K562 (cell line): ENCODE data around the gene TMEM150A. TPM values are rescaled to one million over a fixed set of nuclear protein-coding genes. Genes with fewer than 3 reads are reported as not detected.

ENCODE experiments used
- ATAC-seq: fragments of 200-7000 bp; cut with Tn5 transposase; 3 replicates; pipeline ENCODE4 v1.9.1; 2020; ENCODE audit warnings: moderate library complexity
- BruUV-seq: library from RNA; stranded (reverse); fragments of 400-500 nt; replicated peaks from 2 replicates; lab custom pipeline; 2021; lab: Mats Ljungman, UMichigan
- CTCF ChIA-PET: fragments of 300-600 bp; formaldehyde crosslinking; extraction: SDS; loops from one replicate; lab custom pipeline; 2021; ENCODE audit warnings: low intra/inter-chr PET ratio; lab: Yijun Ruan, JAX
- POLR2A ChIA-PET: fragments of 300-600, 350-650 bp; sonication (Branson Sonifier 250); formaldehyde crosslinking; extraction: SDS; loops from one replicate; lab custom pipeline; 2021; ENCODE audit warnings: antibody characterized with exemption, inconsistent platforms; lab: Yijun Ruan, JAX
- DNase-seq, 4 experiments: peaks; one replicate each; pipeline versions ENCODE4 v3.0.0 to v3.0.0-alpha.2; 2011 to 2018; ENCODE audit warnings: low spot score in 3 of 4, mixed read lengths in 3 of 4; ENCODE audit errors: extremely low read depth in 1 of 4
- FAIRE-seq: peaks from 2 replicates; lab custom pipeline; 2011; peaks lifted over from hg19 to GRCh38; lab: Jason Lieb, UNC
- H2AFZ ChIP-seq: 2 replicates; pipeline ENCODE4 v1.6.0; 2011; ENCODE audit warnings: low read depth, low read length, control low read depth, inconsistent platforms
- H3K27ac ChIP-seq: fragments of 200-600 bp; 3 replicates; pipeline ENCODE4 v1.8.0; 2011; ENCODE audit warnings: low read depth, mild to moderate bottlenecking, control low read depth, inconsistent platforms, low read length, moderate library complexity, mixed read lengths; ENCODE audit errors: extremely low read depth
- H3K27me3 ChIP-seq, 2 experiments: fragments of 300-600 bp in 1 of 2; 2 replicates in 1 of 2; 3 replicates in 1 of 2; pipeline versions ENCODE4 v1.6.0 to v1.8.0; 2011; ENCODE audit warnings: inconsistent platforms in 2 of 2, low read length in 2 of 2, mild to moderate bottlenecking in 1 of 2, mixed read lengths in 1 of 2, moderate library complexity in 1 of 2; ENCODE audit not compliant: control insufficient read depth in 2 of 2, insufficient read depth in 2 of 2
- H3K36me3 ChIP-seq: fragments of 300-600 bp; 3 replicates; pipeline ENCODE4 v1.8.0; 2011; ENCODE audit warnings: mild to moderate bottlenecking, low read length, inconsistent platforms; ENCODE audit not compliant: control insufficient read depth, insufficient read depth
- H3K4me1 ChIP-seq, 2 experiments: fragments of 200-600 bp in 1 of 2; replicated peaks in 1 of 2; 2 replicates in 1 of 2; 3 replicates in 1 of 2; pipeline versions ENCODE4 v1.5.1 to v1.8.0; 2011; ENCODE audit warnings: inconsistent platforms in 2 of 2, low read length in 2 of 2, mild to moderate bottlenecking in 1 of 2, mixed read lengths in 1 of 2, moderate library complexity in 1 of 2; ENCODE audit not compliant: control insufficient read depth in 2 of 2, insufficient read depth in 2 of 2
- H3K4me2 ChIP-seq: 2 replicates; pipeline ENCODE4 v1.6.1; 2011; ENCODE audit warnings: low read length, control low read depth, inconsistent platforms, mixed read lengths; ENCODE audit not compliant: insufficient read depth
- H3K4me3 ChIP-seq: fragments of 200-600 bp; sonication (generic), shearing (Covaris generic); 2 replicates; pipeline ENCODE4 v1.5.1; 2016; ENCODE audit warnings: control low read depth, inconsistent platforms
- H3K79me2 ChIP-seq: fragments of 200-600 bp; 3 replicates; pipeline ENCODE4 v1.8.0; 2011; ENCODE audit warnings: low read length, inconsistent platforms; ENCODE audit not compliant: control insufficient read depth, insufficient read depth
- H3K9ac ChIP-seq, 2 experiments: 2 replicates each; pipeline versions ENCODE4 v1.6.0 to v1.6.1; 2011; ENCODE audit warnings: low read depth in 2 of 2, low read length in 2 of 2, control low read depth in 1 of 2, inconsistent platforms in 1 of 2, mild to moderate bottlenecking in 1 of 2, mixed read lengths in 1 of 2; ENCODE audit not compliant: insufficient read depth in 1 of 2
- H3K9me1 ChIP-seq: one replicate; pipeline ENCODE4 v1.6.0; 2011; ENCODE audit warnings: inconsistent platforms, mild to moderate bottlenecking, low read length, moderate library complexity; ENCODE audit not compliant: control insufficient read depth, insufficient read depth
- H3K9me3 ChIP-seq: replicated peaks from 2 replicates; pipeline ENCODE4 v1.5.1; 2011; ENCODE audit warnings: low read depth, low read length, inconsistent platforms; ENCODE audit not compliant: control insufficient read depth, insufficient read depth
- H4K20me1 ChIP-seq: replicated peaks from 2 replicates; pipeline ENCODE4 v1.6.1; 2011; ENCODE audit warnings: low read length, inconsistent platforms, mixed read lengths; ENCODE audit not compliant: control insufficient read depth, insufficient read depth
- ARHGAP35 ChIP-seq: fragments of 450-650 bp; IDR thresholded peaks from 2 replicates; pipeline ENCODE4 v1.6.1; 2018; ENCODE audit not compliant: partially characterized antibody
- E2F3 ChIP-seq: fragments of 250-450 bp; sonication (Bioruptor Pico); IDR thresholded peaks from 2 replicates; pipeline ENCODE4 v1.4.0; 2020; ENCODE audit warnings: mild to moderate bottlenecking
- ELF1 ChIP-seq: fragments of 200-800 bp; sonication (Bioruptor generic); IDR thresholded peaks from 2 replicates; pipeline ENCODE4 v1.6.1; 2016; ENCODE audit warnings: missing genetic modification characterization, missing compliant biosample characterization
- FOXK2 ChIP-seq, 2 experiments: fragments of 450-650 bp; IDR thresholded peaks in 1 of 2; conservative IDR thresholded peaks in 1 of 2; 2 replicates each; pipeline ENCODE4 v1.6.1; 2016; ENCODE audit warnings: low read depth in 2 of 2, mild to moderate bottlenecking in 1 of 2
- KDM1A ChIP-seq, 2 experiments: fragments of 450-650 bp; IDR thresholded peaks; 2 replicates each; pipeline ENCODE4 v1.6.1; 2016; ENCODE audit warnings: mild to moderate bottlenecking in 2 of 2
- NFATC3 ChIP-seq: fragments of 450-650 bp; IDR thresholded peaks from 2 replicates; pipeline ENCODE4 v1.6.1; 2017; ENCODE audit warnings: mild to moderate bottlenecking
- ZNF121 ChIP-seq: sonication (generic); formaldehyde crosslinking; conservative IDR thresholded peaks from 2 replicates; pipeline ENCODE4 v1.8.0; 2022; ENCODE audit warnings: missing genetic modification reagents
- WGBS: fragments of 100-300 bp; shearing (Covaris generic); methylation state at CpG from one replicate; pipeline ENCODE4 v1.1.6; 2016; ENCODE audit warnings: low coverage, mixed read lengths; ENCODE audit not compliant: insufficient coverage; ENCODE audit errors: missing lambda C conversion rate; 5-methylcytosine and 5-hydroxymethylcytosine counted together
- in situ Hi-C: fragments of 300-500 bp; cut with MboI; formaldehyde crosslinking; loops from 4 replicates; pipeline ENCODE4 v1.15.0; 2018; ENCODE audit warnings: inconsistent platforms, mixed read lengths
- intact Hi-C: fragments of 100-400 bp; cut with micrococcal nuclease; formaldehyde crosslinking; loops from 2 replicates; pipeline ENCODE4 v1.14.2; 2022
- polyA plus RNA-seq, 8 experiments: library from polyadenylated mRNA; depleted of rRNA in 4 of 8; stranded (reverse) in 5 of 8; unstranded in 3 of 8; fragments of >200 nt; fragmentation: Nextera tagmentation in 2 of 8; fragmentation: Illumina TruSeq in 1 of 8; extraction: Ambion mirVana in 2 of 8; extraction: Trizol in 1 of 8; gene quantifications; 2 replicates each; pipeline versions ENCODE4 v1.2.1 to v1.2.3, GENCODE V29; 2011 to 2014; ENCODE audit warnings: inconsistent platforms in 1 of 8, missing spikeins in 1 of 8
- total RNA-seq, 7 experiments: library from RNA; depleted of rRNA in 6 of 7; stranded (reverse); fragments of >200 nt in 6 of 7; fragmentation: Illumina TruSeq in 2 of 7; extraction: Trizol in 2 of 7; gene quantifications; 2 replicates each; pipeline versions ENCODE4 v1.2.1 to v1.2.3, GENCODE V29; 2011 to 2021; ENCODE audit warnings: low replicate concordance in 1 of 7
- TF ChIP-seq, protein P1 (sequence below): fragments of 450-650 bp; formaldehyde crosslinking; IDR thresholded peaks from 2 replicates; pipeline ENCODE4 v1.4.0; 2022; ENCODE audit warnings: missing genetic modification characterization
- TF ChIP-seq, protein P2 (sequence below): fragments of 250-450 bp; sonication (Bioruptor Pico); IDR thresholded peaks from 2 replicates; pipeline ENCODE4 v1.8.0; 2021; ENCODE audit warnings: moderate library complexity, mild to moderate bottlenecking, inconsistent platforms
- TF ChIP-seq, protein P3 (sequence below): fragments of 250-450 bp; sonication (Bioruptor Pico); IDR thresholded peaks from 2 replicates; pipeline ENCODE4 v1.9.0; 2021; ENCODE audit warnings: mild to moderate bottlenecking
- TF ChIP-seq, protein P4 (sequence below): sonication (generic); formaldehyde crosslinking; IDR thresholded peaks from 2 replicates; pipeline ENCODE4 v1.8.0; 2022; ENCODE audit warnings: mild to moderate bottlenecking, missing genetic modification reagents
- TF ChIP-seq, protein P5 (sequence below): IDR thresholded peaks from 2 replicates; pipeline ENCODE4 v1.6.1; 2012; ENCODE audit warnings: low read depth, low read length, improper control_type of control experiment, borderline replicate concordance

The TMEM150A gene
- total and polyA plus RNA-seq, 9 of the 15 experiments (the other 6 are each of a cell fraction or from before 2014, with no cell fraction given) = 3.9 to 17.1 (median 8.4) TPM

DNA sequence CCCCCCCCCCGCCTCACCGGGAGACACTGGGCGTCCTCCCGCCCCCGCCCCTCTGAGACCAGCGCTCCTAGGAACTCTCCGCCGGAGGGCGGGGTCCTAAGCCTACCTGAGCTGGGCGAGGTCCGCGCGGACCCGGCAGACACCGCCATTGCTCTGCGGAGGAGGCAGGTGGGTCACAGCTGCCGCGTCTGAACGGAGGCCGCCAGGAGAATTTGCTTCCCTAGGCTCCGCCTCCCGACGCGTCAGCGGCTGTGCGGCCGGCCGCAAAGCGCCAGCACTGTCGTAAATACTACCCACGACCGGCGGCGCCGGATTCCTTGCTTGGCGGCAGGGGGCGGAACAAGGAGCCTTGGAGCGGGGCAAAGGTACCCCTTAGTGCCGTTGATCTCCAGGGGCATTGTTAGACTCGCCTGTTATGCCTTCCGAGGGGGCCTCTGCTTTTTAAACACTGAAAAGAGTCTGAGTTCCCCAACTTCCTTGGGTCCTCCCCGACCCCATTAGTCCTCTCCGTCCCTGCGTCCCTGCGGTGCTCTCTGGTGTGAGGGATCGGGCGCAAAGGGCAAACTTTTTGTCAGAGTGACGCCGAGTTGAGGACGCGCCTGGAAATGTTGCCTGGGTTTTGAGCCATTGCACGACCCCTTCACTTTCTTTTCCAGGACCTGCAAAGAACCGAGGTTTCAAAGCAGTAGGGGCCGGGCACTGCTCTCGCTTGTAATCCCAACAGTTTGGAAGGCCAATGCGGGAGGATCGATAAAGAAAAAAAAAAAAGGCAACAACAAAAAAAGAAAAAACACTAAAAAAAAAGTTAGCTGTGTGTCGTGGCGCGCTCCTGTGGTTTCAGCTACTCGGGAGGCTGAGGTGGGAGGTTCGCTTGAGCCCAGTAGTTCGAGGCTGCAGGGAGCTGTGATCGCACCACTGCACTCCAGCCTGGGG lies 41.0 kb downstream of the TMEM150A start, which contains the start of gene GGCX (continued):
- TF ChIP-seq, protein P1, sequence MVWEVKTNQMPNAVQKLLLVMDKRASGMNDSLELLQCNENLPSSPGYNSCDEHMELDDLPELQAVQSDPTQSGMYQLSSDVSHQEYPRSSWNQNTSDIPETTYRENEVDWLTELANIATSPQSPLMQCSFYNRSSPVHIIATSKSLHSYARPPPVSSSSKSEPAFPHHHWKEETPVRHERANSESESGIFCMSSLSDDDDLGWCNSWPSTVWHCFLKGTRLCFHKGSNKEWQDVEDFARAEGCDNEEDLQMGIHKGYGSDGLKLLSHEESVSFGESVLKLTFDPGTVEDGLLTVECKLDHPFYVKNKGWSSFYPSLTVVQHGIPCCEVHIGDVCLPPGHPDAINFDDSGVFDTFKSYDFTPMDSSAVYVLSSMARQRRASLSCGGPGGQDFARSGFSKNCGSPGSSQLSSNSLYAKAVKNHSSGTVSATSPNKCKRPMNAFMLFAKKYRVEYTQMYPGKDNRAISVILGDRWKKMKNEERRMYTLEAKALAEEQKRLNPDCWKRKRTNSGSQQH (CRISPR knock-in tag) = no peak
- TF ChIP-seq NFATC3 = no peak

DNA sequence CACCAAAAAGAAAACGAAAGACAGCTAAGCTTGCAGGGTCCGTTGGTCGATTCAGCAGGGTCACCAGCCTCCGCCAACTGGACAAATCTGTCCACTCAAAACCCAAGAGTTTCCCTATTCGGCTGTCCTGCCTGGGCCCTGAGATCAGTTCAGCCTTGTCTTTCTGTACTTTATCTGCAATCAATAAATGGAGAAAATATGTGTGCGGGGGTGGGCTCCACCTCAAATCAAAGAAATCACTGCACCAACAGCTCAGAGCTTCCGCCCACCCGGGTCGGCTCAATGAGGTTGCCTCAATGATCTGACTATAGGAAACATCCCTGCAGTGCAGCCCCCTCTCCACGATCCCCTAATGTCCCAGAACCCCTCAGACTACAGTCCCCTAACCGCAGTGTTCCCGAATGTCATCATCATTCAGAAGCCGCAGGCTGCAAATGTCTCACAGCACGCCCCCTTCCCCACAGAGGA lies 41.7 kb downstream of the TMEM150A start:
- CTCF ChIA-PET = interaction anchor here (0.6 to 1.0 kb wide), 2 partner anchors 45 to 140 kb away, joined by 3 to 5 read pairs; no protein-coding TSS in a partner anchor
- H3K4me2 ChIP-seq = peak overlapping the region; percentile 100
- WGBS = 2% methylated on average over 11 of the region's 14 CpGs
- TF ChIP-seq, protein P2, sequence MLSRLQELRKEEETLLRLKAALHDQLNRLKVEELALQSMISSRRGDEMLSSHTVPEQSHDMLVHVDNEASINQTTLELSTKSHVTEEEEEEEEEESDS = no peak
- TF ChIP-seq ARHGAP35 (no peak), KDM1A (IDR thresholded peaks at IDR 0.05) (peak; percentile 82 to 91; a peak in 3 of 4 replicates), FOXK2 (conservative IDR thresholded peaks at IDR 0.05 in 1 of 2, IDR thresholded peaks at IDR 0.05 in 1 of 2; ENCODE audit: low read depth in 2 of 2) (no peak), E2F3 (no peak), ZNF121 (no peak), ELF1 (tag) (no peak)
- TF ChIP-seq, protein P3, sequence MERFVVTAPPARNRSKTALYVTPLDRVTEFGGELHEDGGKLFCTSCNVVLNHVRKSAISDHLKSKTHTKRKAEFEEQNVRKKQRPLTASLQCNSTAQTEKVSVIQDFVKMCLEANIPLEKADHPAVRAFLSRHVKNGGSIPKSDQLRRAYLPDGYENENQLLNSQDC (CRISPR knock-in tag) = no peak
- TF ChIP-seq, protein P4, sequence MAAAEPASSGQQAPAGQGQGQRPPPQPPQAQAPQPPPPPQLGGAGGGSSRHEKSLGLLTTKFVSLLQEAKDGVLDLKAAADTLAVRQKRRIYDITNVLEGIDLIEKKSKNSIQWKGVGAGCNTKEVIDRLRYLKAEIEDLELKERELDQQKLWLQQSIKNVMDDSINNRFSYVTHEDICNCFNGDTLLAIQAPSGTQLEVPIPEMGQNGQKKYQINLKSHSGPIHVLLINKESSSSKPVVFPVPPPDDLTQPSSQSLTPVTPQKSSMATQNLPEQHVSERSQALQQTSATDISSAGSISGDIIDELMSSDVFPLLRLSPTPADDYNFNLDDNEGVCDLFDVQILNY (CRISPR knock-in tag) = no peak
- TF ChIP-seq, protein P5, sequence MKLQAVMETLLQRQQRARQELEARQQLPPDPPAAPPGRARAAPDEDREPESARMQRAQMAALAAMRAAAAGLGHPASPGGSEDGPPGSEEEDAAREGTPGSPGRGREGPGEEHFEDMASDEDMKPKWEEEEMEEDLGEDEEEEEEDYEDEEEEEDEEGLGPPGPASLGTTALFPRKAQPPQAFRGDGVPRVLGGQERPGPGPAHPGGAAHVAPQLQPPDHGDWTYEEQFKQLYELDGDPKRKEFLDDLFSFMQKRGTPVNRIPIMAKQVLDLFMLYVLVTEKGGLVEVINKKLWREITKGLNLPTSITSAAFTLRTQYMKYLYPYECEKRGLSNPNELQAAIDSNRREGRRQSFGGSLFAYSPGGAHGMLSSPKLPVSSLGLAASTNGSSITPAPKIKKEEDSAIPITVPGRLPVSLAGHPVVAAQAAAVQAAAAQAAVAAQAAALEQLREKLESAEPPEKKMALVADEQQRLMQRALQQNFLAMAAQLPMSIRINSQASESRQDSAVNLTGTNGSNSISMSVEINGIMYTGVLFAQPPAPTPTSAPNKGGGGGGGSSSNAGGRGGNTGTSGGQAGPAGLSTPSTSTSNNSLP = no peak

More for the DNA sequence above, 41.7 kb downstream of the TMEM150A start:
- POLR2A ChIA-PET = interaction anchor here (0.6 to 16.3 kb wide), 17 partner anchors 13 to 253 kb away, joined by 3 to 358 read pairs (median 3); partner anchors contain the start of genes C2orf68, MAT2A, USP39 and VAMP8
- Histone ChIP-seq H3K4me1 (peaks cover 18 to 26% of the 10 kb centered on the region in 2 experiments), H3K4me3 (peak overlapping the region; percentile 79), H3K9me3 (no peaks in the 10 kb centered on the region), H3K27me3 (no peaks in the 10 kb centered on the region), H2AFZ (peak overlapping the region; percentile 100), H4K20me1 (no peaks in the 10 kb centered on the region), H3K79me2 (peaks cover 35% of the 10 kb centered on the region), H3K9ac (peak overlapping the region; percentile 95 to 98), H3K27ac (peak overlapping the region; percentile 95; the same call in 2 of the 3 replicates), H3K36me3 (peaks cover 30% of the 10 kb centered on the region), H3K9me1 (peaks cover 3% of the 10 kb centered on the region)
- in situ Hi-C loops (no loop called here), intact Hi-C loops (loop anchor here (2.0 kb wide), 1 partner anchor 42 kb away; the partner anchor contains the start of gene TMEM150A)
- BruUV-seq = TSS peak; percentile 45
- no peak for DNase-seq
- peak; percentile 4; the same call in 2 of the 3 replicates for ATAC-seq
- FAIRE-seq = no peak
